T-helper 2 cell treated with Interferon-gamma antibody and Interleukin-4, amounts not matched to agents 5 μg/mL and 100 μg/mL, for 36 hours (primary cell): ENCODE measurements around the gene FAM222A.

Experiments used
- DNase-seq: peaks from one replicate; pipeline ENCODE4 v3.0.0; 2021; ENCODE audit warnings: low spot score
- H3K27ac Mint-ChIP-seq: one replicate; pipeline ENCODE4 v1.8.0; 2021; ENCODE audit warnings: mild to moderate bottlenecking, mixed read lengths
- H3K27me3 Mint-ChIP-seq: one replicate; pipeline ENCODE4 v1.8.0; 2021; ENCODE audit warnings: low read depth, mixed read lengths
- H3K36me3 Mint-ChIP-seq: one replicate; pipeline ENCODE4 v1.8.0; 2021; ENCODE audit warnings: low read depth, mixed read lengths
- H3K4me1 Mint-ChIP-seq: one replicate; pipeline ENCODE4 v1.8.0; 2021; ENCODE audit warnings: low read depth, mixed read lengths
- H3K4me3 Mint-ChIP-seq: one replicate; pipeline ENCODE4 v1.8.0; 2022; ENCODE audit warnings: mild to moderate bottlenecking, moderate library complexity, mixed read lengths
- H3K9me3 Mint-ChIP-seq: one replicate; pipeline ENCODE4 v1.8.0; 2021; ENCODE audit warnings: mixed read lengths

Gene FAM222A

GRCh38 chr12:109729801-109730200 is 16.2 kb downstream of the FAM222A start:
- H3K36me3 Mint-ChIP-seq, result no peaks in the 10 kb centered on the region
- no peak overlapping the region for H3K4me3 Mint-ChIP-seq
- H3K27ac Mint-ChIP-seq, result no peak overlapping the region
- H3K27me3 Mint-ChIP-seq, result peaks cover 13% of the 10 kb centered on the region
- H3K9me3 Mint-ChIP-seq, result no peaks in the 10 kb centered on the region
- H3K4me1 Mint-ChIP-seq, result no peaks in the 10 kb centered on the region
- DNase-seq, result no peak

GRCh38 chr12:109730306-109731145 is 16.9 kb downstream of the FAM222A start:
- no peaks in the 10 kb centered on the region for H3K4me1 Mint-ChIP-seq
- H3K36me3 Mint-ChIP-seq, result no peaks in the 10 kb centered on the region
- H3K27ac Mint-ChIP-seq, result no peak overlapping the region
- H3K27me3 Mint-ChIP-seq, result peaks cover 20% of the 10 kb centered on the region
- H3K4me3 Mint-ChIP-seq, result no peak overlapping the region
- DNase-seq, result no peak
- H3K9me3 Mint-ChIP-seq, result no peaks in the 10 kb centered on the region

GRCh38 chr12:109731231-109731731 is 17.7 kb downstream of the FAM222A start:
- Mint-ChIP-seq H3K27me3 (peaks cover 26% of the 10 kb centered on the region), H3K9me3 (no peaks in the 10 kb centered on the region), H3K4me1 (no peaks in the 10 kb centered on the region), H3K4me3 (no peak overlapping the region), H3K36me3 (no peaks in the 10 kb centered on the region), H3K27ac (no peak overlapping the region)
- no peak for DNase-seq

GRCh38 chr12:109731806-109732205 is 18.2 kb downstream of the FAM222A start:
- DNase-seq, result no peak
- H3K4me3 Mint-ChIP-seq, result no peak overlapping the region
- H3K27ac Mint-ChIP-seq, result no peak overlapping the region
- peaks cover 26% of the 10 kb centered on the region for H3K27me3 Mint-ChIP-seq
- no peaks in the 10 kb centered on the region for H3K4me1 Mint-ChIP-seq
- H3K9me3 Mint-ChIP-seq, result no peaks in the 10 kb centered on the region
- no peaks in the 10 kb centered on the region for H3K36me3 Mint-ChIP-seq

- Mint-ChIP-seq H3K27ac (no peak overlapping the region), H3K27me3 (peaks cover 26% of the 10 kb centered on the region), H3K36me3 (no peaks in the 10 kb centered on the region), H3K9me3 (no peaks in the 10 kb centered on the region), H3K4me1 (no peaks in the 10 kb centered on the region), H3K4me3 (no peak overlapping the region)
- DNase-seq, result no peak
These were observed 19.0 kb downstream of the FAM222A start for GRCh38 chr12:109732321-109733305.

- no peak overlapping the region for H3K27ac Mint-ChIP-seq
- no peak for DNase-seq
- no peaks in the 10 kb centered on the region for H3K9me3 Mint-ChIP-seq
- H3K4me3 Mint-ChIP-seq, result no peak overlapping the region
- no peaks in the 10 kb centered on the region for H3K4me1 Mint-ChIP-seq
- H3K36me3 Mint-ChIP-seq, result no peaks in the 10 kb centered on the region
- peaks cover 26% of the 10 kb centered on the region for H3K27me3 Mint-ChIP-seq
These were observed 20.8 kb downstream of the FAM222A start for GRCh38 chr12:109734219-109735000.

GRCh38 chr12:109735051-109735521 is 21.5 kb downstream of the FAM222A start:
- H3K36me3 Mint-ChIP-seq, result no peaks in the 10 kb centered on the region
- H3K9me3 Mint-ChIP-seq, result no peaks in the 10 kb centered on the region
- no peak for DNase-seq
- no peaks in the 10 kb centered on the region for H3K4me1 Mint-ChIP-seq
- H3K27me3 Mint-ChIP-seq, result peaks cover 26% of the 10 kb centered on the region
- no peak overlapping the region for H3K27ac Mint-ChIP-seq
- H3K4me3 Mint-ChIP-seq, result no peak overlapping the region

- Mint-ChIP-seq H3K9me3 (no peaks in the 10 kb centered on the region), H3K36me3 (no peaks in the 10 kb centered on the region), H3K4me1 (no peaks in the 10 kb centered on the region), H3K27me3 (peaks cover 26% of the 10 kb centered on the region), H3K4me3 (no peak overlapping the region), H3K27ac (no peak overlapping the region)
- DNase-seq, result no peak
These were observed 22.4 kb downstream of the FAM222A start for GRCh38 chr12:109735825-109736551.

- Mint-ChIP-seq H3K27ac (no peak overlapping the region), H3K4me3 (no peak overlapping the region), H3K9me3 (no peaks in the 10 kb centered on the region), H3K4me1 (no peaks in the 10 kb centered on the region), H3K27me3 (peaks cover 26% of the 10 kb centered on the region), H3K36me3 (no peaks in the 10 kb centered on the region)
- DNase-seq, result no peak
These were observed 23.0 kb downstream of the FAM222A start for GRCh38 chr12:109736552-109737108.

GRCh38 chr12:109737126-109737525 is 23.5 kb downstream of the FAM222A start:
- H3K4me1 Mint-ChIP-seq, result no peaks in the 10 kb centered on the region
- DNase-seq, result no peak
- H3K36me3 Mint-ChIP-seq, result no peaks in the 10 kb centered on the region
- no peak overlapping the region for H3K27ac Mint-ChIP-seq
- H3K4me3 Mint-ChIP-seq, result no peak overlapping the region
- no peaks in the 10 kb centered on the region for H3K9me3 Mint-ChIP-seq
- peaks cover 26% of the 10 kb centered on the region for H3K27me3 Mint-ChIP-seq

GRCh38 chr12:109737631-109738030 is 24.0 kb downstream of the FAM222A start:
- Mint-ChIP-seq H3K27ac (no peak overlapping the region), H3K27me3 (peaks cover 26% of the 10 kb centered on the region)

GRCh38 chr12:109738209-109738608 is 24.6 kb downstream of the FAM222A start:
- H3K27me3 Mint-ChIP-seq, result peaks cover 24% of the 10 kb centered on the region
- no peaks in the 10 kb centered on the region for H3K4me1 Mint-ChIP-seq
- no peaks in the 10 kb centered on the region for H3K9me3 Mint-ChIP-seq
- DNase-seq, result no peak
- no peak overlapping the region for H3K27ac Mint-ChIP-seq
- no peaks in the 10 kb centered on the region for H3K36me3 Mint-ChIP-seq
- H3K4me3 Mint-ChIP-seq, result no peak overlapping the region

More at GRCh38 chr12:109737631-109738030, 24.0 kb downstream of the FAM222A start:
- no peaks in the 10 kb centered on the region for H3K36me3 Mint-ChIP-seq
- H3K9me3 Mint-ChIP-seq, result no peaks in the 10 kb centered on the region
- no peaks in the 10 kb centered on the region for H3K4me1 Mint-ChIP-seq
- no peak overlapping the region for H3K4me3 Mint-ChIP-seq
- no peak for DNase-seq
